ENCODE data around the gene SPAAR. TPM values are rescaled to one million over a fixed set of nuclear protein-coding genes. Genes with fewer than 3 reads are reported as not detected.

Gene SPAAR
- total and polyA plus RNA-seq, 9 of the 15 experiments (the other 6 are each of a cell fraction or from before 2014, with no cell fraction given): not detected

DNA sequence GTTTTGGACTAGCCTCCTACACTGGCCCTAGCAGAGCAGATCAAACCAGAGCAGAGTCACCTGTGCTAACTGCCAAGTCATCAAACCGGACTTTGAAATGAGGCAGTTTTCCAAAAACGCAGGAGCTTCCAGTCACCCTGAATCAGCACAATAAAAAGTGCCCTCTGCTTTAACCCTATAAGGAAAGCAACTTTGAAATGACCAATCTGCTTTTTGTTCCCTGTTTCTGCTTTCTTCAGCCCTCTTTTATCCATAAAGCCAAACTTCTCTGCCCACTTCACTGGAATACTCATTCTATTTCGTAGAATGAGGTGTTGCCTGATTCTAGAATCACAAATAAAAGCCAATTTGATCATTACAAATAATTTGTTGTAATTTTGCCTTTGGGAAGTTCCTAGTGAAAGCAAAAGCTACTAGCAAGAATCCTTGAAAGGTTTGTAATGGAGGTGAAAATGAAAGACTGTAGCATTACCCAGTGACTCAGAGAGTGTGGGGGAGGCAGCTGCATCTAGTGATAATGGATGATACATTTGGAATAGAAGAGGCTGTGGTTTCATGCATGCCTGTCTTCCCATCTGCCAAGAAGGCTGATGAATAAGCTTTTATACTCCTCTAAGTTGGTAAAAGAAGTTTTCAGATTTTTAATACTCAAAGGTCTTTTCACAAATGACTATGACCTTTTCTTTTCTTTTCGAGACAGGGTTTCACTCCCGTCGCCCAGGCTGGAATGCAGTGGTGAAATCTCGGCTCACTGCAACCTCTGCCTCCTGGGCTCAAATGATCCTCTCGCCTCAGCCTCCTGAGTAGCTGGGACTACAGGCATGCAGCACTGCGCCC is 14.9 kb downstream of the SPAAR start (continued):
- TF ChIP-seq SIRT6 (IDR thresholded peaks at IDR 0.05; ENCODE audit: low read depth, low read length) (no peak), NR2C1 (IDR thresholded peaks at IDR 0.05) (peak; percentile 6; the same call in 1 of the 2 replicates), NR2C1 (tag; IDR thresholded peaks at IDR 0.05) (0 out of 2 replicates have a peak, but pooled peaks have one; percentile 9), HSF4 (CRISPR knock-in tag; IDR thresholded peaks at IDR 0.05; ENCODE audit: borderline replicate concordance) (no peak), CBX5 (IDR thresholded peaks at IDR 0.05; ENCODE audit: borderline replicate concordance, low read depth) (no peak), NCOA4 (IDR thresholded peaks at IDR 0.05; ENCODE audit: partially characterized antibody) (no peak), LEF1 (IDR thresholded peaks at IDR 0.05) (peak; percentile 96), ZFPM2 (CRISPR knock-in tag; IDR thresholded peaks at IDR 0.05) (no peak), MXI1 (IDR thresholded peaks at IDR 0.05; ENCODE audit: low read depth, low read length) (no peak), PHB (CRISPR knock-in tag; IDR thresholded peaks at IDR 0.05) (no peak), CSDE1 (IDR thresholded peaks at IDR 0.05) (no peak)
- TF ChIP-seq, protein P1, sequence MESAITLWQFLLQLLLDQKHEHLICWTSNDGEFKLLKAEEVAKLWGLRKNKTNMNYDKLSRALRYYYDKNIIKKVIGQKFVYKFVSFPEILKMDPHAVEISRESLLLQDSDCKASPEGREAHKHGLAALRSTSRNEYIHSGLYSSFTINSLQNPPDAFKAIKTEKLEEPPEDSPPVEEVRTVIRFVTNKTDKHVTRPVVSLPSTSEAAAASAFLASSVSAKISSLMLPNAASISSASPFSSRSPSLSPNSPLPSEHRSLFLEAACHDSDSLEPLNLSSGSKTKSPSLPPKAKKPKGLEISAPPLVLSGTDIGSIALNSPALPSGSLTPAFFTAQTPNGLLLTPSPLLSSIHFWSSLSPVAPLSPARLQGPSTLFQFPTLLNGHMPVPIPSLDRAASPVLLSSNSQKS (CRISPR knock-in tag; IDR thresholded peaks at IDR 0.05): no peak
- TF ChIP-seq, protein P2, sequence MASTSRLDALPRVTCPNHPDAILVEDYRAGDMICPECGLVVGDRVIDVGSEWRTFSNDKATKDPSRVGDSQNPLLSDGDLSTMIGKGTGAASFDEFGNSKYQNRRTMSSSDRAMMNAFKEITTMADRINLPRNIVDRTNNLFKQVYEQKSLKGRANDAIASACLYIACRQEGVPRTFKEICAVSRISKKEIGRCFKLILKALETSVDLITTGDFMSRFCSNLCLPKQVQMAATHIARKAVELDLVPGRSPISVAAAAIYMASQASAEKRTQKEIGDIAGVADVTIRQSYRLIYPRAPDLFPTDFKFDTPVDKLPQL (IDR thresholded peaks at IDR 0.05; ENCODE audit: extremely low read depth, insufficient read length): no peak
- TF ChIP-seq, protein P3, sequence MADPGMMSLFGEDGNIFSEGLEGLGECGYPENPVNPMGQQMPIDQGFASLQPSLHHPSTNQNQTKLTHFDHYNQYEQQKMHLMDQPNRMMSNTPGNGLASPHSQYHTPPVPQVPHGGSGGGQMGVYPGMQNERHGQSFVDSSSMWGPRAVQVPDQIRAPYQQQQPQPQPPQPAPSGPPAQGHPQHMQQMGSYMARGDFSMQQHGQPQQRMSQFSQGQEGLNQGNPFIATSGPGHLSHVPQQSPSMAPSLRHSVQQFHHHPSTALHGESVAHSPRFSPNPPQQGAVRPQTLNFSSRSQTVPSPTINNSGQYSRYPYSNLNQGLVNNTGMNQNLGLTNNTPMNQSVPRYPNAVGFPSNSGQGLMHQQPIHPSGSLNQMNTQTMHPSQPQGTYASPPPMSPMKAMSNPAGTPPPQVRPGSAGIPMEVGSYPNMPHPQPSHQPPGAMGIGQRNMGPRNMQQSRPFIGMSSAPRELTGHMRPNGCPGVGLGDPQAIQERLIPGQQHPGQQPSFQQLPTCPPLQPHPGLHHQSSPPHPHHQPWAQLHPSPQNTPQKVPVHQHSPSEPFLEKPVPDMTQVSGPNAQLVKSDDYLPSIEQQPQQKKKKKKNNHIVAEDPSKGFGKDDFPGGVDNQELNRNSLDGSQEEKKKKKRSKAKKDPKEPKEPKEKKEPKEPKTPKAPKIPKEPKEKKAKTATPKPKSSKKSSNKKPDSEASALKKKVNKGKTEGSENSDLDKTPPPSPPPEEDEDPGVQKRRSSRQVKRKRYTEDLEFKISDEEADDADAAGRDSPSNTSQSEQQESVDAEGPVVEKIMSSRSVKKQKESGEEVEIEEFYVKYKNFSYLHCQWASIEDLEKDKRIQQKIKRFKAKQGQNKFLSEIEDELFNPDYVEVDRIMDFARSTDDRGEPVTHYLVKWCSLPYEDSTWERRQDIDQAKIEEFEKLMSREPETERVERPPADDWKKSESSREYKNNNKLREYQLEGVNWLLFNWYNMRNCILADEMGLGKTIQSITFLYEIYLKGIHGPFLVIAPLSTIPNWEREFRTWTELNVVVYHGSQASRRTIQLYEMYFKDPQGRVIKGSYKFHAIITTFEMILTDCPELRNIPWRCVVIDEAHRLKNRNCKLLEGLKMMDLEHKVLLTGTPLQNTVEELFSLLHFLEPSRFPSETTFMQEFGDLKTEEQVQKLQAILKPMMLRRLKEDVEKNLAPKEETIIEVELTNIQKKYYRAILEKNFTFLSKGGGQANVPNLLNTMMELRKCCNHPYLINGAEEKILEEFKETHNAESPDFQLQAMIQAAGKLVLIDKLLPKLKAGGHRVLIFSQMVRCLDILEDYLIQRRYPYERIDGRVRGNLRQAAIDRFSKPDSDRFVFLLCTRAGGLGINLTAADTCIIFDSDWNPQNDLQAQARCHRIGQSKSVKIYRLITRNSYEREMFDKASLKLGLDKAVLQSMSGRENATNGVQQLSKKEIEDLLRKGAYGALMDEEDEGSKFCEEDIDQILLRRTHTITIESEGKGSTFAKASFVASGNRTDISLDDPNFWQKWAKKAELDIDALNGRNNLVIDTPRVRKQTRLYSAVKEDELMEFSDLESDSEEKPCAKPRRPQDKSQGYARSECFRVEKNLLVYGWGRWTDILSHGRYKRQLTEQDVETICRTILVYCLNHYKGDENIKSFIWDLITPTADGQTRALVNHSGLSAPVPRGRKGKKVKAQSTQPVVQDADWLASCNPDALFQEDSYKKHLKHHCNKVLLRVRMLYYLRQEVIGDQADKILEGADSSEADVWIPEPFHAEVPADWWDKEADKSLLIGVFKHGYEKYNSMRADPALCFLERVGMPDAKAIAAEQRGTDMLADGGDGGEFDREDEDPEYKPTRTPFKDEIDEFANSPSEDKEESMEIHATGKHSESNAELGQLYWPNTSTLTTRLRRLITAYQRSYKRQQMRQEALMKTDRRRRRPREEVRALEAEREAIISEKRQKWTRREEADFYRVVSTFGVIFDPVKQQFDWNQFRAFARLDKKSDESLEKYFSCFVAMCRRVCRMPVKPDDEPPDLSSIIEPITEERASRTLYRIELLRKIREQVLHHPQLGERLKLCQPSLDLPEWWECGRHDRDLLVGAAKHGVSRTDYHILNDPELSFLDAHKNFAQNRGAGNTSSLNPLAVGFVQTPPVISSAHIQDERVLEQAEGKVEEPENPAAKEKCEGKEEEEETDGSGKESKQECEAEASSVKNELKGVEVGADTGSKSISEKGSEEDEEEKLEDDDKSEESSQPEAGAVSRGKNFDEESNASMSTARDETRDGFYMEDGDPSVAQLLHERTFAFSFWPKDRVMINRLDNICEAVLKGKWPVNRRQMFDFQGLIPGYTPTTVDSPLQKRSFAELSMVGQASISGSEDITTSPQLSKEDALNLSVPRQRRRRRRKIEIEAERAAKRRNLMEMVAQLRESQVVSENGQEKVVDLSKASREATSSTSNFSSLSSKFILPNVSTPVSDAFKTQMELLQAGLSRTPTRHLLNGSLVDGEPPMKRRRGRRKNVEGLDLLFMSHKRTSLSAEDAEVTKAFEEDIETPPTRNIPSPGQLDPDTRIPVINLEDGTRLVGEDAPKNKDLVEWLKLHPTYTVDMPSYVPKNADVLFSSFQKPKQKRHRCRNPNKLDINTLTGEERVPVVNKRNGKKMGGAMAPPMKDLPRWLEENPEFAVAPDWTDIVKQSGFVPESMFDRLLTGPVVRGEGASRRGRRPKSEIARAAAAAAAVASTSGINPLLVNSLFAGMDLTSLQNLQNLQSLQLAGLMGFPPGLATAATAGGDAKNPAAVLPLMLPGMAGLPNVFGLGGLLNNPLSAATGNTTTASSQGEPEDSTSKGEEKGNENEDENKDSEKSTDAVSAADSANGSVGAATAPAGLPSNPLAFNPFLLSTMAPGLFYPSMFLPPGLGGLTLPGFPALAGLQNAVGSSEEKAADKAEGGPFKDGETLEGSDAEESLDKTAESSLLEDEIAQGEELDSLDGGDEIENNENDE (IDR thresholded peaks at IDR 0.05; ENCODE audit: low read depth, low read length): no peak

Measured in K562 (cell line).